NCI-H226 (cell line): Measurements from ENCODE around the gene MMP15.
"Not testable (repeated sequence)": the region's sequence is repeated elsewhere in the genome, so short reads cannot be mapped to it uniquely, and the experiment has no call there.

Experiments used
- DNase-seq: peaks from one replicate; pipeline ENCODE4 v3.0.0-alpha.2; 2015

The MMP15 gene

DNA sequence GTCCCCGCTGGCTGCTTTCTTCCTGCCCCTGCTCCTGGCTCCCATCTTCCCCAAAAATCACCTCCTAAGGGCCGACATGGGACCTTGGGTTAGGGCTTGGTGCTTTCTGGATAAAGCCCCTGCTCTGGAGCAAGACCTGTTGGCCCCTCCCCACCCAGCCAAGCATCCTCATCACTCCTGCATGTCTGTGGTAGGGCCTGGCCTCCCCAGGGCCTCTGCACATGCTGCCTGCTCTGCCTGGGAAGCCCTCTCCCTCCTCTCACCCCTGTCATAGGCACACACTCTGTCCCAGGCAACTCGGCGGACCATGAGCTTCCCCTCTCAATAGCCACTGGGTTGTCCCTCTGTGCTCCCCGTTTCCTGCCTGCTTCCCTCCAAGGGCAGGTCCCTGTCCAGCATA is 68.5 kb downstream of the MMP15 start:
- DNase-seq, result no peak

GRCh38 chr16:58094791-58095574 is 69.4 kb downstream of the MMP15 start:
- no peak for DNase-seq

DNA sequence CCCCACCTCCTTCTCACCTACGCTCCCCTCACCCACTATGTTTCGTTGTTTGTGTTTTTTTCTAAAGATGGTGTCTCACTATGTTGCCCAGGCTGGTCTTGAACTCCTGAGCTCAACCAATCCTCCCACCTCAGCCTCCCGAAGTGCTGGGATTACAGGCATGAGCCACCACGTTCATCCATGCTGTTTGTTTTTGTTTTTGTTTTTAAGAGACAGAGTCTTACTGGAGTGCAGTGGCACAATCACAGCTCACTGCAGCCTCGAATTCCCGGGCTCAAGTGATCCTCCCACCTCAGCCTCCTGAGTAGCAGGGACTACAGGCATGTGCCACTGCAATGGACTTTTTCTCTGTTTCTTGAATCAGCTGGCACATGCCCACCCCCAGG is 70.0 kb downstream of the MMP15 start:
- DNase-seq, result not testable (repeated sequence)

DNA sequence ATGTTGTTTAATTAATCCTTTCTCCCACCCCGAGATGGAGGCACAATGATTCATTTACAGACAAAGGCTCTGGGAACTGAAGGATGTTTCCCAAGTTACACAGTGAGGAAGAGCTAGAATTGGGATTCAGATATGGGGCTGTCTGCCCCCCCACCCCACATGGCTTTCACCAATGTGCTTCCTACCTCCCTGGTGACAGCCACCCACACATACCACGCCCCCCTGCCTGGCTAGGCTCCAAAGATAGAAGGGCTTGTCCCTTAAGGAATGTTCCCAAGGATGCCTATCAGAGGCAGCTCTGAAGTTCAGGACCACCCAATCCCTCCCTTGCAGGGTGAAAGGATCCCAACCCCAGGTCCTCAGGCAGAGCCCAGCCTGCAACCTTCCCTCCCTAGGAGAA is 70.7 kb downstream of the MMP15 start:
- no peak for DNase-seq
